SW 1271 (cell line): ENCODE data around the gene NEU4.
"Not testable (repeated sequence)": the region's sequence is repeated elsewhere in the genome, so short reads cannot be mapped to it uniquely, and the experiment has no call there.

Experiments
- DNase-seq, 2 experiments: peaks; one replicate each; lab custom pipeline; 2025; lab: John Stamatoyannopoulos, UW

The NEU4 gene

DNA sequence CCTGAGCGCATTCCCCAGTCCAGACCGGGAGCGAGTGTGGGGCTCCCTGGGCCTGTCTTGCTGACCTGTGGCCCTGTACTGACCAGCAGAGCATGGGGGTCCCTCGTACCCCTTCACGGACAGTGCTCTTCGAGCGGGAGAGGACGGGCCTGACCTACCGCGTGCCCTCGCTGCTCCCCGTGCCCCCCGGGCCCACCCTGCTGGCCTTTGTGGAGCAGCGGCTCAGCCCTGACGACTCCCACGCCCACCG, 5.3 kb downstream of the NEU4 start:
- DNase-seq, result no peak

DNA sequence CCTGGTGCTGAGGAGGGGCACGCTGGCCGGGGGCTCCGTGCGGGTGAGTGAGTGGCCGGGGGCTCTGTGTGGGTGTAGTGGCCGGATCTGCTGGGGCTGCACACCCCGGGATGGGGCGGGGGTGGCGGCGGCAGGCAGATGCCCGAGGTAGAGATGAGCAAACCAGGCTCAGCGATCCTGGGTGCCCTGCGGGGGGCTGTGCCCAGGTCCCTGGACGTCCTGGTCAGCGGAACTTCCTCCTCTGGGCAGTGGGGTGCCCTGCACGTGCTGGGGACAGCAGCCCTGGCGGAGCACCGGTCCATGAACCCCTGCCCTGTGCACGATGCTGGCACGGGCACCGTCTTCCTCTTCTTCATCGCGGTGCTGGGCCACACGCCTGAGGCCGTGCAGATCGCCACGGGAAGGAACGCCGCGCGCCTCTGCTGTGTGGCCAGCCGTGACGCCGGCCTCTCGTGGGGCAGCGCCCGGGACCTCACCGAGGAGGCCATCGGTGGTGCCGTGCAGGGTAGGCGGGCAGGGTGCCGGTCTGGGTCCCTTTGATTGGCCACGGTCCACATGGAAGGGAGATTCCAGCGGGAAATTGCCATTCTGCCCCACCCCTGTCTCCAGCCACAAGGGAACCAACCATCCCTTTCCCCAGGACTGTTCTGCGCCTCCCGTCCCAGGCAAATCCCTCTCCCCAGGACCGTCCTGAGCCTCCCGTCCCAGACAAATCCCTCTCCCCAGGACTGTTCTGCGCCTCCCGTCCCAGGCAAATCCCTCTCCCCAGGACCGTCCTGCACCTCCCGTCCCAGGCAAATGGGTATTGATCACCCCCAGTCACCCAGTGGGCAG, 5.9 kb downstream of the NEU4 start:
- DNase-seq, result no peak

GRCh38 chr2:241815477-241816430, 6.8 kb downstream of the NEU4 start:
- no peak for DNase-seq

DNA sequence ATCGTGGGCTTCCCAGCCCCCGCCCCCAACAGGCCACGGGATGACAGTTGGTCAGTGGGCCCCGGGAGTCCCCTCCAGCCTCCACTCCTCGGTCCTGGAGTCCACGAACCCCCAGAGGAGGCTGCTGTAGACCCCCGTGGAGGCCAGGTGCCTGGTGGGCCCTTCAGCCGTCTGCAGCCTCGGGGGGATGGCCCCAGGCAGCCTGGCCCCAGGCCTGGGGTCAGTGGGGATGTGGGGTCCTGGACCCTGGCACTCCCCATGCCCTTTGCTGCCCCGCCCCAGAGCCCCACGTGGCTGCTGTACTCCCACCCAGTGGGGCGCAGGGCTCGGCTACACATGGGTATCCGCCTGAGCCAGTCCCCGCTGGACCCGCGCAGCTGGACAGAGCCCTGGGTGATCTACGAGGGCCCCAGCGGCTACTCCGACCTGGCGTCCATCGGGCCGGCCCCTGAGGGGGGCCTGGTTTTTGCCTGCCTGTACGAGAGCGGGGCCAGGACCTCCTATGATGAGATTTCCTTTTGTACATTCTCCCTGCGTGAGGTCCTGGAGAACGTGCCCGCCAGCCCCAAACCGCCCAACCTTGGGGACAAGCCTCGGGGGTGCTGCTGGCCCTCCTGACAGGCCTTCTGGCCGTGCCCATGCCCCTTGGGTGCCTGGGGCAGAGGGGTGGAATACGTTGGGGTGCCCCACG, 7.6 kb downstream of the NEU4 start:
- DNase-seq, result no peak

DNA sequence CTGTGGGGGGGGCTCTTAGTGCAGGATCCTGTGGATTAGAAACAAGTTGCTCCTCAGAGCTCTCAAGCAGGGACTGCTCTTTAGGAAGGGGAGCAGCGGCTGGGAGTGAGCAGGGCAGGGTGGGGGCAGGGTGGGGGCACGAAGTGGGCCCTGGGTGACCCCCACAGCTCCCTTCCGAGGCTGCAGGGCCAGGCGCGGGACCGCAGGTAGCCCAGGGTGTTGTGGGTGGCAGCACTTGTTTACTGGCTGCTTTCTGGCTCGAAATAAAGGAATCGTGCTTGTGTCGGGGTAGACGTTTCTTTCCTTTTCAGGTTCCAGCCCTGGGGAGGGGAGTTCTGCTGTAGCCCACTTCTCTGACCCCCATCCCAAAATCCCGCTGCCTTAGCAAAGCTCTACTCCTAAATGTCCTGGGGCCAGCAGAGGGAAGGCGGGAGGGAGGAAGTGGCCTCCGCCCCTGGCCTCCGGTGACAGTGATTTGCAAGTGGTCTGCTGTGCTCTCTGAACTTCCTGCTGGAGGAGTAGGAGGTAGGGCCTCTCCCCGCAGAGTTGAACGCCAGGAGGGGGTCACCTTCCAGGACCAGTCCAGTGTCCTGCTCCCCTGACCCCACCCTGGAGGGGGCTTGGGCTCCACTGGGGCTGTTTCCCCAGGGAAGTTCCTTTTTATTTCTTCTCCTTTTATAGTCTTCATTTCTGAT, 8.3 kb downstream of the NEU4 start:
- DNase-seq, result no peak

GRCh38 chr2:241817821-241818215, 8.8 kb downstream of the NEU4 start:
- not testable (repeated sequence) for DNase-seq

- DNase-seq, result no peak
Measured at GRCh38 chr2:241818229-241818942, 9.4 kb downstream of the NEU4 start.

- DNase-seq, result no peak
Measured at GRCh38 chr2:241818943-241819270, 9.9 kb downstream of the NEU4 start.

GRCh38 chr2:241819947-241820624, 11.1 kb downstream of the NEU4 start:
- DNase-seq, result not testable (repeated sequence)

DNA sequence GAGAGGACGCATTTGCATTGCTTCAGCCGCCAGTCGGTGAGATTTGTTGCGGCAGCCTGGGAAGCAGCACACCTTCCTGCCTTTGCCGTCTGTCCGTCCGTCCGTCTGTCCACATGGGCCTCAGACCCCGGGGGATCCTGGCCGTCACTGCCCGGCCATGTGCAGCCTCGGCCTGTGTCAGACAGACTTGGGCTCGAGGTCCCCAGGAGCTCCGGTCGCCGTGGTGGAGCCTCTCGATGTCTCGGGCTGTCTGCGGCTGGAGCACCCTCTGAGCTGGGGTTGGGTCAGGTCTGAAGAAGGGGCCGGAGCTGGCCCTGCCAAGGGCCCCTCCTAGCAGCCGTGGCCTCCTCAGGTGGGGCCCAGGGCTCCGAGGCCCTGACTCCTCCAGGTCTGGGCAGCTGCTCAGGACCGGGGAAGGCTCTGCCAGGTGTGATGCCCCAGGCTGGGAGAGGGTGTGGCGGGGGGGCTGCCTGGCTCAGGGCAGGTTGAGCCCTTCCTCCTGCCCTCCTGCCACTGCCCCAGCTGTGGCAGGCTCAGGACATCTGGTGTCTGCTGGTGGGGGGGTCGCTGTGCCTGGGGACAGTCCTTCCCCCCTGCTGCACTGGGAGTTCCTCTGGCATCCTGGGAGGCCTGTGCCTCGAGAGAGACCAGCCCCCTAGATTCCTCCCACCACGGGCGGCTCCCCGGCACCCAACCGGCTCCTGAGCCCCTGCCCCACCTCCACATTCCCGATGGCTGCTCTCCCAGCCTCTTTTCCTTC, 11.8 kb downstream of the NEU4 start:
- DNase-seq, result no peak

DNA sequence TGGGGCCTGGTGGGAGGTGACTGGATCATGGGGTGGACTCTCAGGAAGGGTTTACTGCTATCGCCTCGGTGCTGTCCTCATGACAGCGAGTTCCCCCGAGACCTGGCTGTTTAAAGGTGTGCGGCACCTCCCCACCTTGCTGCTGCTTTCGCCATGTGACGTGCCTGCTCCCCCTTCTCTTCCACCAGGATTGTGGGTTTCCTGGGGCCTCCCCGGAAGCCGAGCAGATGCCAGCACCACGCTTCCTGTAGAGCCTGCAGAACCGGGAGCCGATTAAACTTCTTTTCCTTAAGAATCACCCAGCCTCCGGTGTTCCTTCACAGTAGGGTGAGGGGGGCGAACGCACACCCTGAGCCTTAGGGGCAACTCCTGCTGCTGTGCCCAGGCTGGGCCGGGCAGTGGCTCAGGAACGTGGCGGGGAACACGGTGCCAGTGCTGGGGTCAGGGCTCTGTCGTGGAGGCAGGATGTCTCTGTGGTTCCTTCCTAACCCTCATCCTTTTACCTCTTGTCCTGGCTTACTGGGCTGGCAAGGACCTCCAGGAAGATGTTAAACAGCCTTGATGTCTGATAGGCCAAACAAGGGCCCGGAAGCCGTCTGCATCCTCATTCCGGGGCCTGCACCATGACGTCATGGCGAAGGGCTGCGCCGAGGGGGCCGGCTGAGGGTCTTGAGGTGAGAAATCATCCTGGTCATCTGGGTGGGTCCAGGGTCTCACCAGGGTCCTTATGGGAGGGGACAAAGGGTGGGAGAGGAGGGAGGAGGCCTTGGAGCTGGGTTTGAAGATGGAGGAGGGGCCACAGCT, 12.7 kb downstream of the NEU4 start:
- no peak for DNase-seq

DNA sequence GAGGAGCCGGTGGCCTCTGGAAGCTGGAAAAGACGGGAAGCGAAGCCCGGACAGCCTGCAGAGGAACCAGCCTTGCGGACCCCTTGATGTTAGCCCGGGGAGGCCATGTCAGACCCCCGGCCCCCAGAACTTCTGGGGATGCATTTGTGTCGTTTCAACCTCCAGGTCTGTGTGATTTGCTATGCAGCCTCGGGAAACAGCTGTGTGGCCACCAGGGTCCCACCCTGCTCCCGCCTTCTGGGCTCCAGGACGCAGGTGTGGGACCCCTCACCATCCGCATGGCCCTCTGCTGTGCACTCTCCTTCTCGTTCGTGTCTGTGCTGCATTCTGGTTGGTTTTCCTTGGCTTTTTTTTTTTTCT, 13.3 kb downstream of the NEU4 start:
- DNase-seq, result no peak

DNA sequence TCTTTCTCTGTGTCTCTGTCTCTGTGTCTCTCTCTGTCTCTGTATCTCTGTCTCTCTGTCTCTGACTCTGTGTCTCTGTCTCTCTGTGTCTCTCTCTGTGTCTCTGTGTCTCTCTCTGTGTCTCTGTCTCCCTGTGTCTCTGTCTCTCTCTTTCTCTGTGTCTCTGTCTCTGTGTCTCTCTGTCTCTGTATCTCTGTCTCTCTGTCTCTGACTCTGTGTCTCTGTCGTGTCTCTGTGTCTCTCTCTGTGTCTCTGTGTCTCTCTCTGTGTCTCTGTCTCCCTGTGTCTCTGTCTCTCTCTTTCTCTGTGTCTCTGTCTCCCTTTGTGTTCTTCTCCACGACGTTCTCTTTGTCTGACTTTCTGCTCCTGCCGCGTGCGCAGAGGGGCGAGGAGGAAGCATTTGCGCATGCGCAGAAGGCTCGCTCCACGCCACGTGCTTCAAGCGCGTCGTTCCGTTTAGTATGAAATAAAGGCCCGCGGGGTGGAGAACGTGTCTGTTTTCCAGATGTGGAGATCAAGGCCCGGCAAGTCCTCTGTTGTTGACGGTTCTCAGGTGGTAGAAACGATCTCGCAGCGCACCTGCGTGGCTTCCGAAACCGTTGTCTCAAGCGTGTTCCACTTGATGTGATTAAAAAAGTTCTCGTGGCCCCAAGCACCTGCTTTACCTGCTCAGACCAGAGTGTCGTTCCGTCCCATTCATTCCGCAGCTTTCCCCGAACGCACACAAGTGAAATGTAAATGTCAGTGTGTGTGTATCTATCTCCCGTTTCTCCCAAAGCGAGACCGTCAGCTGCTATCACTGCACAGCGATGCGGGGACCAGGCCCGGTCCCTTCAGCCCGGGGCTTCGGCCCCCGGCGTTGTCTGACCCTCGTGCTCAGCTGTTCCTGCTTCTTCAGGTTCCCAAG, 14.8 kb downstream of the NEU4 start:
- DNase-seq, result not testable (repeated sequence)

DNA sequence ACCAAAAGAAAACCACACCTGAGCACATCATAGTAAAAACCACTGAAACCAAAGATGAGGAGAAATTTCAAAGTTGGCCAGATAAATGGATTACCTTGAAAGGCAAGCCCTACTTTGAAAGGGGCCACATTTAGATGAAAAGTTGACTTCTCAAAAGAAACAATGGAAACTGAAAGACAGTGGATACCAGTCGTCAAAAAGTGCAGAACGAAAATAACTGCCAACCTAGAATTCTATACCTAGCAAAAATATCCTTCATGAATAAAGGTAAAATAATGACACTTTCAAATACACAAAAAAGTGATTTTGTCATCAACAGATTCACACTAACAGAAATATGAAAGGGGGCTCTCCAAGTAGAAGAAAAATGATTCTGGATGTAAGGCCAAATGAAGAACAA, 18.4 kb downstream of the NEU4 start:
- no peak for DNase-seq

- DNase-seq, result no peak
Measured at GRCh38 chr2:241833101-241833663, 24.2 kb downstream of the NEU4 start.

DNA sequence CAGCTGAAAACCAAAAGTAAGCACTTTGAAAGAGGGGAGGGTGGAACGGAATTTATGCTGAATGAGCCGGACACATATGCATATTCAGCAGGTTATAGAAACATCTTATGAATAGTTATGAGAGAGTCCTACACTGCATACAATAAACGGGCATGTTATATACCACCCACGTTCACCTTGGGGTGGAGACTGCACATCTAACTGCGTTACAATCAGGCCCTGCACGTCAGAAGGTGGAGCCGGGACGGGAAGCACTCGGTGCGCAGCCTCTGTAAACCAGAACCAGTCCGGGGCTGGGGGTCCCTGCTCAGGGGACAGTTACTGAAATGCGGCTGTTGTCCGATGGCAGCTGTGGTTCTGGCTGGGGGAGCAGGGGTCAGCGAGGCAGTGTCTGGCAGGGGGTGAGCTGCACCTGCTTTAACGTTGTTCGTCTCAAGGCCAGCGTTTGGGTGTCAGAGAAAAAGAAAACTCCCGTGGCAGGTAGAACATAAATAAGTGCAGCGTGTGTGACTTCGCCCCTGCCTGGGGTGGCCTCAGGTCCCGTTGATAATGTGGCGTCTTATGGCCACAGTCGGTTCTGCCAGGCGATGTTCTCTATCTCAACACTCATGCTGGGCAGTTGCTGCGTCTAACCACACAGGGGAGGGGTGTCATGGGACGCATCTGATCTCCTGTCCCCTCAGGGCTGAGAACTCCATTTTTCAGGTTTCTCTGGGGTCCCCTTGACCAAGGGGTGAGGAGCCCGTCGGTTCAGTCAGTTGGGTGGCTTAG, 24.9 kb downstream of the NEU4 start:
- DNase-seq, result not testable (repeated sequence)

DNA sequence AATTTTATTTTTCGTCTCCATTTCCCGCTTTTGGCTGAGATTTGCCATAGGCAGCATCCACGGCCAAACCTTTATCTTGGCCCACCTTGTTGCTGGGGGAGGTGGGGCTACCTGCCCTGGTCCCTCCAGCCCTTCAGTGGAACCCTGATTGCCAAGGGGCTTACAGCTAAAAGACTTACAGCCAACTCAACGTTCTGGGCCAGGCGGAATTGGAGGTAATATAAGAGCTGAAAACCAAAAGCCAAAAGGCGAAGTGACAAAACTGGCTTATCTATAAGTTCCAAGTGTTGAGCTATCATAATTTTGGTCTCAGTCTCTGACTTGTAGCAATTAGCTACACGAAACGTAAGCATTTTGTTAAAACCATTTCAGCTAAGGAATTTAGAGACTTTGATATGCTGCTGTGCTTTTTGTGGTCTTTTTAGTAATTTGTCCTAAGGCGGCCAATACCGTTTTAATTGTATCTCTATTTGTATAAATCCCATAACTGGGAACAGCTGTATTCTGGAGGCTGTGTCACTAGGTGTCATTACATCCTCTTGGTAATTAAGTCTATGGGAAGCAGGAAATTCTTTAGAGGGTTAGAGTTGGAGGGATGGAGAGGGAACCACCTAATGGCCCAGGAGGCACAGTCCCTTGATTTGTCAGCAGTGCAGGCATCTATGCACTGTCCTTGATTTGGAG, 25.7 kb downstream of the NEU4 start:
- no peak for DNase-seq
